A673 (cell line): ENCODE data around the gene PIGA. TPM values are rescaled to one million over a fixed set of nuclear protein-coding genes. Genes with fewer than 3 reads are reported as not detected.

Experiments used
- BruUV-seq: library from RNA; stranded (reverse); fragments of 400-500 nt; replicated peaks from 2 replicates; lab custom pipeline; 2021; lab: Mats Ljungman, UMichigan
- CTCF ChIA-PET: fragments of 300-600 bp; sonication (Branson Sonifier 250); formaldehyde crosslinking; loops from one replicate; lab custom pipeline; 2022; ENCODE audit warnings: antibody characterized with exemption; lab: Charles Lee
- POLR2A ChIA-PET: fragments of 300-600 bp; sonication (Branson Sonifier 250); formaldehyde crosslinking; loops from one replicate; lab custom pipeline; 2022; ENCODE audit warnings: antibody characterized with exemption; ENCODE audit not compliant: low non-redundant PET; lab: Charles Lee
- DNase-seq: peaks from one replicate; pipeline ENCODE4 v3.0.0-alpha.2; 2015; ENCODE audit warnings: low spot score
- H3K27ac ChIP-seq: fragments of 200-600 bp; sonication (generic); 2 replicates; pipeline ENCODE4 v1.5.1; 2016; ENCODE audit warnings: mixed run types, low read depth, mild to moderate bottlenecking, mixed read lengths, antibody characterized with exemption, low read length; ENCODE audit not compliant: poor library complexity, severe bottlenecking
- H3K27me3 ChIP-seq: fragments of 200-600 bp; sonication (generic); replicated peaks from 2 replicates; pipeline ENCODE4 v1.6.1; 2017; ENCODE audit warnings: mixed run types, low read depth, mild to moderate bottlenecking, mixed read lengths, antibody characterized with exemption, low read length; ENCODE audit not compliant: insufficient read depth, poor library complexity
- H3K36me3 ChIP-seq: fragments of 200-600 bp; sonication (generic); 2 replicates; pipeline ENCODE4 v1.6.1; 2016; ENCODE audit warnings: mixed run types, mild to moderate bottlenecking, mixed read lengths, antibody characterized with exemption, low read length; ENCODE audit not compliant: insufficient read depth, poor library complexity, severe bottlenecking
- H3K4me1 ChIP-seq: fragments of 200-600 bp; sonication (generic); 2 replicates; pipeline ENCODE4 v1.6.1; 2017; ENCODE audit warnings: mixed run types, mild to moderate bottlenecking, mixed read lengths, antibody characterized with exemption, low read length; ENCODE audit not compliant: insufficient read depth, poor library complexity, severe bottlenecking
- H3K4me3 ChIP-seq: fragments of 200-600 bp; sonication (generic); 2 replicates; pipeline ENCODE4 v1.5.1; 2016; ENCODE audit warnings: low read depth, mixed run types, mild to moderate bottlenecking, mixed read lengths, low read length; ENCODE audit not compliant: poor library complexity, severe bottlenecking
- H3K9me3 ChIP-seq: fragments of 200-600 bp; sonication (generic); 2 replicates; pipeline ENCODE4 v1.6.1; 2016; ENCODE audit warnings: mixed run types, low read depth, mild to moderate bottlenecking, mixed read lengths, antibody characterized with exemption, low read length; ENCODE audit not compliant: poor library complexity, severe bottlenecking
- CTCF ChIP-seq: fragments of 300-800, 200-600 bp; sonication (generic); conservative IDR thresholded peaks from 2 replicates; pipeline ENCODE4 v1.5.1; 2017; ENCODE audit warnings: low read depth, mild to moderate bottlenecking, antibody characterized with exemption, low read length, moderate library complexity, mixed read lengths
- EZH2 ChIP-seq: fragments of 200-600 bp; sonication (generic); IDR thresholded peaks from 2 replicates; pipeline ENCODE4 v1.6.1; 2017; ENCODE audit warnings: borderline replicate concordance, low read depth, mild to moderate bottlenecking, mixed read lengths, antibody characterized with exemption, low read length; ENCODE audit not compliant: poor library complexity, severe bottlenecking
- intact Hi-C: fragments of 100-400 bp; cut with micrococcal nuclease; formaldehyde crosslinking; loops from one replicate; pipeline ENCODE4 v1.10.0; 2022; ENCODE audit not compliant: unreplicated experiment
- total RNA-seq: library from RNA; stranded (reverse); gene quantifications from 2 replicates; pipeline ENCODE4 v1.2.3, GENCODE V29; 2021

PIGA gene
- total RNA-seq, 1 experiment from 2014 or later, result 17.4 TPM

GRCh38 chrX:15315509-15315908 lies 19.8 kb downstream of the PIGA start, which contains the start of gene ASB11:
Gene ASB11 (minus strand): TSS chrX:15315640. CDS start chrX:15315605, 35 bp downstream.
- CTCF ChIA-PET, result no interaction called here
- DNase-seq, result no peak
- no peak within 1 kb of the TSS for H3K27ac ChIP-seq
- no peaks in the 10 kb centered on the region for H3K9me3 ChIP-seq
- peak within 1 kb of the TSS; percentile 9 for H3K4me3 ChIP-seq
- POLR2A ChIA-PET, result no interaction called here
- no peaks in the 10 kb centered on the region for H3K36me3 ChIP-seq
- peaks cover 5% of the 10 kb centered on the region for H3K27me3 ChIP-seq
- intact Hi-C loops, result no loop called here
- peaks cover 30% of the 10 kb centered on the region for H3K4me1 ChIP-seq
- TF ChIP-seq EZH2 (no peak), CTCF (no peak)
- no TSS peak for BruUV-seq

GRCh38 chrX:15314472-15314871 lies 20.9 kb downstream of the PIGA start:
- BruUV-seq, result no TSS peak
- ChIA-PET POLR2A (no interaction called here), CTCF (no interaction called here)

GRCh38 chrX:15311119-15311518 lies 24.2 kb downstream of the PIGA start:
- Histone ChIP-seq H3K27ac (no peak overlapping the region), H3K4me1 (peaks cover 33% of the 10 kb centered on the region), H3K27me3 (no peaks in the 10 kb centered on the region), H3K9me3 (no peaks in the 10 kb centered on the region), H3K36me3 (no peaks in the 10 kb centered on the region), H3K4me3 (no peak overlapping the region)
- intact Hi-C loops, result no loop called here
- POLR2A ChIA-PET, result no interaction called here
- DNase-seq, result no peak
- no TSS peak for BruUV-seq
- CTCF ChIA-PET, result no interaction called here
- TF ChIP-seq EZH2 (no peak), CTCF (no peak)

More at GRCh38 chrX:15314472-15314871, 20.9 kb downstream of the PIGA start:
- H3K27me3 ChIP-seq, result no peaks in the 10 kb centered on the region
- intact Hi-C loops, result no loop called here
- no peaks in the 10 kb centered on the region for H3K9me3 ChIP-seq
- TF ChIP-seq CTCF, result no peak
- TF ChIP-seq EZH2, result no peak
- no peaks in the 10 kb centered on the region for H3K36me3 ChIP-seq
- DNase-seq, result no peak
- peaks cover 33% of the 10 kb centered on the region for H3K4me1 ChIP-seq
- H3K27ac ChIP-seq, result no peak overlapping the region
- H3K4me3 ChIP-seq, result peak overlapping the region; percentile 9
